Body of pancreas (tissue), 4 donors: ENCODE results near the gene SPOCK1.

Source experiments
- POLR2A ChIP-seq, 3 donors: fragments of 450-650 bp; IDR thresholded peaks; one replicate each; pipeline ENCODE4 v1.6.1; 2016; ENCODE audit warnings: antibody characterized with exemption in 3 of 3, mild to moderate bottlenecking in 2 of 3
- TF ChIP-seq, protein P1 (sequence below), 7 experiments: fragments of 450-650 bp in 4 of 7; fragments of 200-600 bp in 3 of 7; sonication (generic) in 3 of 7; IDR thresholded peaks; one replicate each; pipeline ENCODE4 v1.5.1; 2016 to 2019; ENCODE audit warnings: antibody characterized with exemption in 7 of 7

DNA sequence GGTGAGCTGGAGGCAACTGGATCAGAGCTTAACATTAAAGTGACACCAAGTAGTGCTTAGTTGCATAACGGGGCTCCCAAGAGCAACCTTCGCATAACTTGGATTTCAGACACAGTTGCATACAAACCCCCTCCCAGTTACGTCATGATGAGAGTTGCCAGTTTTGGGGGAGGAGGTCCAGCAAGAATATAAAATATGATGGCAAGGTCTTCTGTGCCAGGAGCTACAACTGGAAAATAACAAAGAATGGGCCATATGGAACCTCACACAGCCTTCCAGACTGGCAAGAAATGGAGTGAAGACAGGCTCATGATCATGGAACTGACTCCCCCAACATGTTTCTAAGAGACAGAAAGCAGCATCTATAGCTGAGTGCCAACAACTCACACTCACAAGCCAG is 8.5 kb downstream of the SPOCK1 start:
- no peak for TF ChIP-seq POLR2A (IDR thresholded peaks at IDR 0.05)
- TF ChIP-seq, protein P1, sequence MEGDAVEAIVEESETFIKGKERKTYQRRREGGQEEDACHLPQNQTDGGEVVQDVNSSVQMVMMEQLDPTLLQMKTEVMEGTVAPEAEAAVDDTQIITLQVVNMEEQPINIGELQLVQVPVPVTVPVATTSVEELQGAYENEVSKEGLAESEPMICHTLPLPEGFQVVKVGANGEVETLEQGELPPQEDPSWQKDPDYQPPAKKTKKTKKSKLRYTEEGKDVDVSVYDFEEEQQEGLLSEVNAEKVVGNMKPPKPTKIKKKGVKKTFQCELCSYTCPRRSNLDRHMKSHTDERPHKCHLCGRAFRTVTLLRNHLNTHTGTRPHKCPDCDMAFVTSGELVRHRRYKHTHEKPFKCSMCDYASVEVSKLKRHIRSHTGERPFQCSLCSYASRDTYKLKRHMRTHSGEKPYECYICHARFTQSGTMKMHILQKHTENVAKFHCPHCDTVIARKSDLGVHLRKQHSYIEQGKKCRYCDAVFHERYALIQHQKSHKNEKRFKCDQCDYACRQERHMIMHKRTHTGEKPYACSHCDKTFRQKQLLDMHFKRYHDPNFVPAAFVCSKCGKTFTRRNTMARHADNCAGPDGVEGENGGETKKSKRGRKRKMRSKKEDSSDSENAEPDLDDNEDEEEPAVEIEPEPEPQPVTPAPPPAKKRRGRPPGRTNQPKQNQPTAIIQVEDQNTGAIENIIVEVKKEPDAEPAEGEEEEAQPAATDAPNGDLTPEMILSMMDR (IDR thresholded peaks at IDR 0.05), result no peak
